ENCODE data around the gene FAM193B.

- TF ChIP-seq CTCF (IDR thresholded peaks at IDR 0.05) (no peak), POLR2A (IDR thresholded peaks at IDR 0.05) (no peak)
Measured at GRCh38 chr5:177600508-177601018, 46.2 kb upstream of the FAM193B start.

Measured in right lobe of liver (tissue), 4 donors.